Cardiac septum (tissue), 1 donor: Measurements from ENCODE around the gene OR4F6. TPM values are rescaled to one million over a fixed set of nuclear protein-coding genes. Genes with fewer than 3 reads are reported as not detected.

Source experiments
- total RNA-seq: library from RNA; stranded (reverse); fragmentation: NEBNext Ultra II Directional; extraction: Animal tissue kit (Norgen Biotek cat#: 25700); gene quantifications from one replicate; pipeline ENCODE4 v1.2.1, GENCODE V29; 2021
- donor health status: DM: no; HTN: no; CAD: no.

Gene OR4F6
- total RNA-seq, 1 donor from 2014 or later: not detected

Other genes with a start within 250 kb of the OR4F6 start
- gene TM2D3, start 151.1 kb upstream of the OR4F6 start, total RNA-seq: 45.0 TPM
- gene TARS3, start 79.0 kb upstream of the OR4F6 start, total RNA-seq: 27.3 TPM
- gene OR4F15, start 8.7 kb downstream of the OR4F6 start, total RNA-seq: not detected